Measurements from ENCODE around the gene ATXN7L2. TPM values are rescaled to one million over a fixed set of nuclear protein-coding genes. Genes with fewer than 3 reads are reported as not detected.

ATXN7L2 gene
- total RNA-seq, 6 experiments from 2014 or later, result 5.6 to 7.3 (median 6.4) TPM

GRCh38 chr1:109503935-109504334 is 20.2 kb downstream of the ATXN7L2 start:
- Mint-ChIP-seq H3K4me3 (no peak overlapping the region), H3K36me3 (ENCODE audit: low read depth) (no peaks in the 10 kb centered on the region), H3K9me3 (no peaks in the 10 kb centered on the region), H3K27me3 (ENCODE audit: insufficient read depth) (peaks cover 6% of the 10 kb centered on the region), H3K4me1 (ENCODE audit: low read depth) (peaks cover 61% of the 10 kb centered on the region), H3K27ac (no peak overlapping the region)
- TF ChIP-seq CTCF (IDR thresholded peaks at IDR 0.05), result no peak
- no peak for DNase-seq

GRCh38 chr1:109504974-109505373 is 21.3 kb downstream of the ATXN7L2 start:
- H3K9me3 Mint-ChIP-seq, result no peaks in the 10 kb centered on the region
- no peak overlapping the region for H3K27ac Mint-ChIP-seq
- TF ChIP-seq CTCF (IDR thresholded peaks at IDR 0.05), result no peak
- no peaks in the 10 kb centered on the region for H3K36me3 Mint-ChIP-seq (ENCODE audit: low read depth)
- H3K27me3 Mint-ChIP-seq (ENCODE audit: insufficient read depth), result peaks cover 6% of the 10 kb centered on the region
- H3K4me3 Mint-ChIP-seq, result no peak overlapping the region
- peaks cover 52% of the 10 kb centered on the region for H3K4me1 Mint-ChIP-seq (ENCODE audit: low read depth)
- DNase-seq, result no peak

GRCh38 chr1:109508001-109508872 is 24.5 kb downstream of the ATXN7L2 start:
- TF ChIP-seq CTCF (IDR thresholded peaks at IDR 0.05), result no peak
- Mint-ChIP-seq H3K4me3 (peak overlapping the region; percentile 85), H3K36me3 (ENCODE audit: low read depth) (no peaks in the 10 kb centered on the region), H3K27me3 (ENCODE audit: insufficient read depth) (peaks cover 4% of the 10 kb centered on the region), H3K27ac (0 out of 2 replicates have a peak overlapping the region, but pooled peaks have one; percentile 51), H3K9me3 (no peaks in the 10 kb centered on the region), H3K4me1 (ENCODE audit: low read depth) (peaks cover 28% of the 10 kb centered on the region; the same call in 1 of the 2 replicates)
- DNase-seq, result no peak

- Mint-ChIP-seq H3K9me3 (no peaks in the 10 kb centered on the region), H3K36me3 (ENCODE audit: low read depth) (no peaks in the 10 kb centered on the region), H3K27me3 (ENCODE audit: insufficient read depth) (peaks cover 4% of the 10 kb centered on the region), H3K4me3 (peak overlapping the region; percentile 85), H3K4me1 (ENCODE audit: low read depth) (peaks cover 28% of the 10 kb centered on the region; the same call in 1 of the 2 replicates), H3K27ac (0 out of 2 replicates have a peak overlapping the region, but pooled peaks have one; percentile 51)
- TF ChIP-seq CTCF (IDR thresholded peaks at IDR 0.05), result no peak
- DNase-seq, result no peak
Measured at GRCh38 chr1:109508873-109509175, 25.1 kb downstream of the ATXN7L2 start.

GRCh38 chr1:109509176-109510134 is 25.8 kb downstream of the ATXN7L2 start, which contains the start of gene AMIGO1:
Gene AMIGO1, minus strand, starts transcription at chr1:109509727. Its CDS starts 815 bp downstream, at chr1:109508912.
- TF ChIP-seq CTCF (IDR thresholded peaks at IDR 0.05), result no peak
- no peaks in the 10 kb centered on the region for H3K9me3 Mint-ChIP-seq
- H3K27me3 Mint-ChIP-seq (ENCODE audit: insufficient read depth), result peaks cover 4% of the 10 kb centered on the region

More at GRCh38 chr1:109509176-109510134, 25.8 kb downstream of the ATXN7L2 start, which contains the start of gene AMIGO1:
- Mint-ChIP-seq H3K36me3 (ENCODE audit: low read depth) (no peaks in the 10 kb centered on the region), H3K4me1 (ENCODE audit: low read depth) (peaks cover 28% of the 10 kb centered on the region; the same call in 1 of the 2 replicates), H3K27ac (0 out of 2 replicates have a peak within 1 kb of the TSS, but pooled peaks have one; percentile 51), H3K4me3 (peak within 1 kb of the TSS; percentile 91)
- DNase-seq, result no peak

Data from HFFc6 (cell line).